IPS DF 6.9 (cell line): Measurements from ENCODE around the gene BICDL2.

ENCODE experiments used
- DNase-seq: peaks from one replicate; pipeline ENCODE4 v3.0.0-alpha.2; 2013; ENCODE audit warnings: low read depth, low spot score
- H3K27ac ChIP-seq: one replicate; pipeline ENCODE4 v1.5.1; 2013; ENCODE audit warnings: low read length, control low read depth
- H3K27me3 ChIP-seq: 2 replicates; pipeline ENCODE4 v1.6.1; 2013; ENCODE audit warnings: mild to moderate bottlenecking, low read length; ENCODE audit not compliant: control insufficient read depth, insufficient read depth
- H3K36me3 ChIP-seq: 2 replicates; pipeline ENCODE4 v1.6.1; 2013; ENCODE audit warnings: low read length; ENCODE audit not compliant: control insufficient read depth, insufficient read depth
- H3K4me1 ChIP-seq: 2 replicates; pipeline ENCODE4 v1.6.1; 2013; ENCODE audit warnings: low read length; ENCODE audit not compliant: control insufficient read depth, insufficient read depth
- H3K4me3 ChIP-seq: 2 replicates; pipeline ENCODE4 v1.5.1; 2013; ENCODE audit warnings: mild to moderate bottlenecking, low read length
- H3K9me3 ChIP-seq: 2 replicates; pipeline ENCODE4 v1.6.1; 2013; ENCODE audit warnings: low read length, inconsistent platforms; ENCODE audit not compliant: control insufficient read depth, insufficient read depth
- WGBS: extraction: QIAGEN DNeasy Blood & Tissue Kit; methylation state at CpG from one replicate; pipeline ENCODE4 v1.1.7; 2013; ENCODE audit warnings: mixed read lengths, missing lambda C conversion rate; ENCODE audit not compliant: insufficient read length, insufficient coverage; 5-methylcytosine and 5-hydroxymethylcytosine counted together

BICDL2 gene

GRCh38 chr16:2982402-2982801 is 54.3 kb downstream of the BICDL2 start:
- Histone ChIP-seq H3K4me1 (peaks cover 5% of the 10 kb centered on the region), H3K9me3 (no peaks in the 10 kb centered on the region), H3K36me3 (no peaks in the 10 kb centered on the region; the same call in none of the 2 replicates), H3K27me3 (no peaks in the 10 kb centered on the region), H3K4me3 (no peak overlapping the region), H3K27ac (no peak overlapping the region)
- WGBS: 100% methylated on average over 1 of the region's 5 CpGs
- no peak for DNase-seq

DNA sequence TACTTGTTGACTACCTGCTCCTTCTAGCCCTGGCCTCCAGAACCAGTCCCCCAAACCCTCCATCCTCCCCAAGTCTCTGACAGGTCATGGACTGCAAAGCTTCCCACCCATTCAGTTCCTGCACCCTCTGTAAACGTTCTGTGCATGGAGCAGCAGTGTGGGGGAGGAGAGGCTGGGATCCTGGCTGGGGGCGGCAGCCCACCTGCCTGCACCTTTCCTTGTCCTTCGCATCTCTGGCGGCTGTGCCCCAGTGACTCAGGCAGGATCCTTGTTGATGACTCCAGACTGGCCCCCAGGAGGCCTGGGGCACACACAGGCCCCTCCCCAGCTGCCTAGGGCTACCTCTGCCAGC is 54.9 kb downstream of the BICDL2 start:
- no CpG with 5 or more reads among the region's 4 CpGs for WGBS
- Histone ChIP-seq H3K36me3 (peaks cover 1% of the 10 kb centered on the region), H3K9me3 (no peaks in the 10 kb centered on the region), H3K4me1 (peaks cover 5% of the 10 kb centered on the region), H3K27me3 (no peaks in the 10 kb centered on the region), H3K27ac (peak overlapping the region; percentile 49), H3K4me3 (no peak overlapping the region)
- no peak for DNase-seq

DNA sequence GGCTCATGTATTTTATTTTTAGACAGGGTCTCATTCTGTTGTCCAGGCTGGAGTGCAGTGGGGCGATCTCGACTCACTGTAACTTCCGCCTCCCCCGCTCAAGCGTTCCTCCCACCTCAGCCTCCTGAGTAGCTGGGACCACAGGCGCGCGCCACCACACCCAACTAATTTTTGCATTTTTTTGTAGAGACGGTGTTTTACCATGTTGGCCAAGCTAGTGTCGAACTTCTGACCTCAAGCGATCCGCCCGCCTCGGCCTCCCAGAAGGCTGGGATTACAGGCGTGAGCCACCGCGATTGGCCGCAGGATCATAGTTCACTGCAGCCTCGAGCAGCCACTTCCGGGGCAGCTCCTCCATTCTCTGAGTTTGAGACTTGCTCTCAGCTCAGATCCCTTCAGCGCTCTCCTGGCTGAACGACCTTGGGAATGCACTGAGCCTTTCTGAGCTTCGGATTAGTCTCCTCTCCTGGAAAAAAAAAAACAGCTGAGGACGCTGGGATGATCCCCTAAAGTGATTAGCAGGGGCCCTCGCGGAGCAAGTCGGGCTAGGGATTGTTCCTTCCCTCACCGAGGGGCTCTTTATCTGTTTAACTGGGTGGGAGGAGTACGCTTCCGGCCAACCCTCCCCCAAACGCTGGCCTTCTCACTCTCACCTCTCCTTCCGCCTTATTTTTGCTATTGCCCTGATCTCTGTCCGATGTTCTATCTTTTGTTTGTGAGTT is 55.4 kb downstream of the BICDL2 start:
- no peak for DNase-seq
- Histone ChIP-seq H3K27ac (peak overlapping the region; percentile 49), H3K9me3 (no peaks in the 10 kb centered on the region), H3K27me3 (no peaks in the 10 kb centered on the region), H3K4me3 (no peak overlapping the region; the same call in 1 of the 2 replicates), H3K4me1 (peaks cover 5% of the 10 kb centered on the region; the same call in 1 of the 2 replicates), H3K36me3 (peaks cover 5% of the 10 kb centered on the region)
- no CpG with 5 or more reads among the region's 33 CpGs for WGBS

DNA sequence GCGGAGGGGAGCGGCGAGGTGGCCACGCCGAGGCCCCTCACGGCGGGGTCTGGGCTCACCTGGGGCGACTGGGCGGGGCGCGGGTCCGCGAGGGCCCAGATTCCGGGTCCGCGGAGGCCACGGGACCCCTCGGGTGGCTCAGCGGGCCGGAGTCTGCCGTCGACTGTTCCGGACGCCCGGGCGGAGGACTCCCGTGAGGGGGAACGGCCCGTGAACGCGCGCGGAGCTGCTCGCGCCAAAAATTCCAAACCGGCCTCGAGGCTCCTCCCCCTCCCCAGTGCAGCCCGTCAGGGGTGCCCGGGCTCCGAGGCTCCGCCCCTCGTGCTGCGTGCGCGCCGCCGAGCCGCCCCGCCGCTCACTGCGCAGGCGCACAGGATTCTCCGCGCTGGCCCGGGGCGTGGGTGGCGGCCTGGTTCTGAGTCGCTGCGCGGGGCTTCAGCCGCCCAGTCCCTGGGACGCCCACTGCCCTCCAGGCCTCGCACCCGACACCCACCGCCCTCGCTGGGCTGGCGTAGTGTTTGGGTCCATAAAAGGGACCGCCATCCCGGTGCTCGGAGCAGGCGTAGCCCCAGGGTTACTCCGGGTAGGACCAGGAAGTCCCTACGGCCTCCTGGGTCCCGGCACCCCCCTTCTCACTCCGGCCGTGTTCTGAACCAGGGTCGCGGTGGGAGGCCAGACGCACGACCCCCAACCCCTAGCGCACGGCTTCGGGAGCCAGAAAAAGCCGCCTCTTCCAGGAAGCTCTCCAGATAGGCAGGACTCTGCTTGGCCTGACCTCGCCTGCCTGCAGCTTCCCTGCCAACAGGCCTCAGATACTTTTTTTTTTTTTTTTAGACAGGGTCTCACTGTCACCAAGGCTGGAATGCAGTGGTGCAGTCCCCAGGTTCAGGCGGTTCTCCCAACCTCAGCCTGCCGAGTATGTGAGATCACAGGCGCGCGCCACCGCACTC is 56.2 kb downstream of the BICDL2 start, which contains the start of gene PKMYT1:
TSS of gene PKMYT1 (minus strand) at position 220 of the 950 bp plus-strand sequence. CDS start 789 bp downstream, outside the sequence.
- peaks cover 5% of the 10 kb centered on the region; the same call in 1 of the 2 replicates for H3K4me1 ChIP-seq
- H3K27me3 ChIP-seq: no peaks in the 10 kb centered on the region
- H3K36me3 ChIP-seq: peaks cover 12% of the 10 kb centered on the region
- peak within 1 kb of the TSS; percentile 88 for H3K4me3 ChIP-seq
- no CpG with 5 or more reads among the region's 91 CpGs for WGBS
- no peak within 1 kb of the TSS for H3K27ac ChIP-seq
- no peak for DNase-seq
- no peaks in the 10 kb centered on the region for H3K9me3 ChIP-seq

- H3K27ac ChIP-seq: no peak overlapping the region
- DNase-seq: no peak
- peaks cover 20% of the 10 kb centered on the region for H3K36me3 ChIP-seq
- H3K4me3 ChIP-seq: peak overlapping the region; percentile 88
- no CpG with 5 or more reads among the region's 43 CpGs for WGBS
- H3K9me3 ChIP-seq: no peaks in the 10 kb centered on the region
- H3K27me3 ChIP-seq: no peaks in the 10 kb centered on the region
- H3K4me1 ChIP-seq: peaks cover 5% of the 10 kb centered on the region; the same call in 1 of the 2 replicates
Observed at GRCh38 chr16:2979669-2980226, 57.0 kb downstream of the BICDL2 start.
